OCI-LY7 (cell line): ENCODE results near the gene P4HTM. TPM values are rescaled to one million over a fixed set of nuclear protein-coding genes. Genes with fewer than 3 reads are reported as not detected.

ENCODE experiments used
- BruUV-seq: library from RNA; stranded (reverse); fragments of 400-500 nt; replicated peaks from 2 replicates; lab custom pipeline; 2021; lab: Mats Ljungman, UMichigan
- CTCF ChIA-PET: fragments of 300-600 bp; sonication (Branson Sonifier 250); formaldehyde crosslinking; loops from one replicate; lab custom pipeline; 2022; ENCODE audit warnings: antibody characterized with exemption; ENCODE audit not compliant: unreplicated experiment; lab: Charles Lee
- POLR2A ChIA-PET: fragments of 300-600 bp; sonication (Branson Sonifier 250); formaldehyde crosslinking; loops from one replicate; lab custom pipeline; 2022; ENCODE audit warnings: antibody characterized with exemption; lab: Charles Lee
- DNase-seq: peaks from one replicate; pipeline ENCODE4 v3.0.0-alpha.2; 2015; ENCODE audit warnings: low spot score
- H2AFZ ChIP-seq: fragments of 200-600 bp; sonication (generic), shearing (Covaris generic); 2 replicates; pipeline ENCODE4 v1.6.1; 2014; ENCODE audit warnings: mild to moderate bottlenecking, antibody characterized with exemption, low read length, moderate library complexity
- H3K27ac ChIP-seq: fragments of 200-600 bp; sonication (generic); 2 replicates; pipeline ENCODE4 v1.5.1; 2014; ENCODE audit warnings: mixed run types, low read depth, mild to moderate bottlenecking, moderate library complexity, low read length, inconsistent platforms; ENCODE audit not compliant: poor library complexity, severe bottlenecking
- H3K36me3 ChIP-seq: fragments of 200-600 bp; sonication (generic); 2 replicates; pipeline ENCODE4 v1.6.1; 2014; ENCODE audit warnings: mild to moderate bottlenecking, antibody characterized with exemption, low read length, moderate library complexity, mixed read lengths; ENCODE audit not compliant: insufficient read depth
- H3K4me1 ChIP-seq: fragments of 200-600 bp; sonication (generic); 2 replicates; pipeline ENCODE4 v1.5.1; 2014; ENCODE audit warnings: mild to moderate bottlenecking, low read length; ENCODE audit not compliant: insufficient read depth, poor library complexity, severe bottlenecking
- H3K4me2 ChIP-seq: fragments of 200-600 bp; sonication (generic); 2 replicates; pipeline ENCODE4 v1.6.1; 2014; ENCODE audit warnings: mild to moderate bottlenecking, low read length
- H3K4me3 ChIP-seq: fragments of 200-600 bp; sonication (generic); 2 replicates; pipeline ENCODE4 v1.5.1; 2014; ENCODE audit warnings: mild to moderate bottlenecking, low read depth, low read length; ENCODE audit not compliant: poor library complexity, severe bottlenecking
- H3K79me2 ChIP-seq: fragments of 200-600 bp; sonication (generic); 2 replicates; pipeline ENCODE4 v1.6.1; 2016; ENCODE audit warnings: low read depth, mild to moderate bottlenecking, low read length, moderate library complexity, mixed read lengths; ENCODE audit not compliant: insufficient read depth
- H3K9me2 ChIP-seq: fragments of 200-600 bp; sonication (generic); 2 replicates; pipeline ENCODE4 v1.6.1; 2016; ENCODE audit warnings: mild to moderate bottlenecking, low read length, mixed read lengths; ENCODE audit not compliant: insufficient read depth
- H3K9me3 ChIP-seq: fragments of 200-600 bp; sonication (generic); 2 replicates; pipeline ENCODE4 v1.6.1; 2014; ENCODE audit warnings: mild to moderate bottlenecking, mixed run types, low read length, mixed read lengths
- H4K20me1 ChIP-seq: fragments of 200-600 bp; sonication (generic); 2 replicates; pipeline ENCODE4 v1.6.1; 2014; ENCODE audit warnings: mild to moderate bottlenecking, antibody characterized with exemption, low read length, moderate library complexity, mixed read lengths; ENCODE audit not compliant: insufficient read depth
- CTCF ChIP-seq: fragments of 200-600 bp; sonication (generic); conservative IDR thresholded peaks from 2 replicates; pipeline ENCODE4 v1.5.1; 2014; ENCODE audit warnings: mild to moderate bottlenecking, antibody characterized with exemption, low read length, moderate library complexity, mixed read lengths
- EZH2phosphoT487 ChIP-seq: fragments of 200-600 bp; sonication (generic); IDR thresholded peaks from 2 replicates; pipeline ENCODE4 v1.6.1; 2018; ENCODE audit warnings: low read depth, borderline replicate concordance, mild to moderate bottlenecking, mixed run types, antibody characterized with exemption, low read length, moderate library complexity, mixed read lengths
- intact Hi-C: fragments of 100-400 bp; cut with micrococcal nuclease; formaldehyde crosslinking; loops from one replicate; pipeline ENCODE4 v1.10.0; 2022; ENCODE audit not compliant: unreplicated experiment
- total RNA-seq, 2 experiments: library from RNA; depleted of rRNA in 1 of 2; stranded (reverse); fragments of >200 nt in 1 of 2; shearing (Covaris generic) in 1 of 2; gene quantifications; 2 replicates each; pipeline ENCODE4 v1.2.3, GENCODE V29; 2014 to 2022

P4HTM gene
- total RNA-seq, 2 experiments from 2014 or later, result 36.9 to 45.3 TPM

DNA sequence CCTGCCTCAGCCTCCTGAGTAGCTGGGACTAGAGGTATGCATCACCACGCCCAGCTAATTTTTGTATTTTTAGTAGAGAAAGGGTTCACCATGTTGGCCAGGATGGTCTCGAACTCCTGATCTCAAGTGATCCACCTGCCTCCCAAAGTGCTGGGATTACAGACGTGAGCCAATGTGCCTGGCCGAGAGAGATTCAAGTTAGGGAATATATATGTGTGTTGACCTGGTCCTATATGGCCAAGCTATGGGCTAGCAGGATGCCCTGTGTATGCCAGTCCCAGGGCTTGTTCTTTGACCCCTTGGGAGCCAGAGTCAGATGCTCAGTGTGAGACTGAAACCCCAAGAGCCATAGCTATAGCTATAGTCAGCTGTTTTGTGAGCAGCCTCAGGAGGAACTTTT lies 33.7 kb downstream of the P4HTM start:
- Histone ChIP-seq H3K9me2 (no peaks in the 10 kb centered on the region), H3K27ac (no peak overlapping the region), H3K4me3 (no peak overlapping the region), H4K20me1 (0 out of 2 replicates have a peak, but pooled peaks cover 4% of the 10 kb centered on the region), H3K4me1 (peaks cover 68% of the 10 kb centered on the region), H2AFZ (no peak overlapping the region), H3K9me3 (no peaks in the 10 kb centered on the region), H3K36me3 (peaks cover 65% of the 10 kb centered on the region), H3K4me2 (peak overlapping the region; percentile 93), H3K79me2 (peaks cover 58% of the 10 kb centered on the region)
- intact Hi-C loops, result loop anchor here (5.0 kb wide), 1 partner anchor 779 kb away; the partner anchor contains the start of gene INKA1
- TF ChIP-seq EZH2phosphoT487 (no peak), CTCF (no peak)
- DNase-seq, result no peak
- ChIA-PET CTCF (no interaction called here), POLR2A (no interaction called here)
- no TSS peak for BruUV-seq

DNA sequence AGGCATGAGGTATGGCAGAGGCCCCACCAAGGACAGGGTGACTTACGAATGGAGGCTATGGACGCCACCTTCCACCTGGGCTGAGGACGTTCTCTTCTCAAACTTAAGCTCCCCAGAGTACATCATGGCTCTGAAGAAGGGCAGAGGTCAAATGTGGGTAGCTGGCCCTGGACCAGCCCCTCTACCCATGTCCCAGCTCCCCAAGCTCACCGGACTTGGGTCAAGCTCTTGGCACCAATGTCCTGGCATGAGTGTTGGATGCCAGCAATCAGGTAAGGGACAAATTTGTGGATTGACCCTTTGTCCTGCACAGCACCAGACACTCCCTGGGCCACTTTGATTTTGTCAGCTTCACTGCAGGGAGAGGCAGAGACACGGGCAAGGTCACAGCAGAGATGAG lies 34.4 kb downstream of the P4HTM start:
- POLR2A ChIA-PET, result no interaction called here
- BruUV-seq, result TSS peak; percentile 49

More for the DNA sequence above, 34.4 kb downstream of the P4HTM start:
- TF ChIP-seq CTCF (no peak), EZH2phosphoT487 (no peak)
- Histone ChIP-seq H3K9me3 (no peaks in the 10 kb centered on the region), H2AFZ (no peak overlapping the region), H3K9me2 (no peaks in the 10 kb centered on the region), H3K27ac (no peak overlapping the region), H3K36me3 (peaks cover 65% of the 10 kb centered on the region), H3K4me2 (peak overlapping the region; percentile 17; the same call in 1 of the 2 replicates), H3K4me3 (no peak overlapping the region), H4K20me1 (0 out of 2 replicates have a peak, but pooled peaks cover 4% of the 10 kb centered on the region), H3K79me2 (peaks cover 58% of the 10 kb centered on the region), H3K4me1 (peaks cover 62% of the 10 kb centered on the region)
- intact Hi-C loops, result loop anchor here (5.0 kb wide), 1 partner anchor 778 kb away; the partner anchor contains the start of gene INKA1
- CTCF ChIA-PET, result no interaction called here
- DNase-seq, result no peak
